Measurements from ENCODE around the gene CD53. TPM values are rescaled to one million over a fixed set of nuclear protein-coding genes. Genes with fewer than 3 reads are reported as not detected.

CD53 gene
- total RNA-seq, 2 experiments from 2014 or later = 251 to 257 TPM

DNA sequence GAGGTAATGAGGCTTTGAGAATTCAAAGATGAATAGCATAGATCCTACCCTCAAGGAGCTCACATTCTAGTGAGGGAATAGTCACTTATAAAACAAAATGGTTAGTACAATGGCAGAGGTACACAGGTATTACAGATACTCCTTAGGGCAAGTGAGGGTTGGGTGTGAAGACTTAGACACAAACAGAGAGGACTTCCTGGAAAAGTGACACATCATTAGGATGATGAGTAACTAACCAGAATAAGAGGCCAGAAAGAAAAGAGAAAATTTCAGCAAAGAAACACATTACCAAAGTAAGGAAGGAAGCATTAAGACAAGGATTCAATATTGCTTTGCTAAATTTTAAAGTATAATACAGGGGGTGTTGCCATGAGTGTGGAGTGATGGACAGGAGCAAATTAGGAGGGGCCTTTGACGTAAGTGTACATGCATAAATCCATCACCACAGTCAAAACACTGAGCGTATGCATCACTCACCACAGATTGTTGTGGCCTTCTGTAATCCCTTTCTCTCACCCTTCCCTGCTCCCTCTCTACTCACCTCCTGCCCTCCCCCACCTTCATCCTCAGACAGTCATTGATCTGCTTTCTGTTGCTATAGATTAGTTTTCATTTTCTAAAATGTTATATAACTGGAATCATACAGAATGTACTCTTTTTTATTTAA is 7.9 kb downstream of the CD53 start:
- H3K36me3 Mint-ChIP-seq (ENCODE audit: low read depth) = peaks cover 57% of the 10 kb centered on the region

GRCh38 chr1:110888049-110888448 is 15.1 kb downstream of the CD53 start:
- ATAC-seq = peak; percentile 46
- Mint-ChIP-seq H3K4me1 (ENCODE audit: low read depth) (peaks cover 83% of the 10 kb centered on the region), H3K9me3 (peaks cover 2% of the 10 kb centered on the region), H3K4me3 (peak overlapping the region; percentile 61), H3K27me3 (no peaks in the 10 kb centered on the region), H3K27ac (peak overlapping the region; percentile 89), H3K36me3 (ENCODE audit: low read depth) (peaks cover 70% of the 10 kb centered on the region)
- POLR2A ChIA-PET = interaction anchor here (1.0 to 6.7 kb wide), 5 partner anchors 9 to 215 kb away, joined by 3 to 65 read pairs (median 5); partner anchors contain the start of gene CD53
- peak; percentile 56 for DNase-seq
- CTCF ChIA-PET = interaction anchor here (0.7 to 3.4 kb wide), 6 partner anchors 10 to 100 kb away, joined by 3 to 10 read pairs (median 4); no protein-coding TSS in a partner anchor
- intact Hi-C loops (cut with micrococcal nuclease) = no loop called here
- TF ChIP-seq, protein P1, sequence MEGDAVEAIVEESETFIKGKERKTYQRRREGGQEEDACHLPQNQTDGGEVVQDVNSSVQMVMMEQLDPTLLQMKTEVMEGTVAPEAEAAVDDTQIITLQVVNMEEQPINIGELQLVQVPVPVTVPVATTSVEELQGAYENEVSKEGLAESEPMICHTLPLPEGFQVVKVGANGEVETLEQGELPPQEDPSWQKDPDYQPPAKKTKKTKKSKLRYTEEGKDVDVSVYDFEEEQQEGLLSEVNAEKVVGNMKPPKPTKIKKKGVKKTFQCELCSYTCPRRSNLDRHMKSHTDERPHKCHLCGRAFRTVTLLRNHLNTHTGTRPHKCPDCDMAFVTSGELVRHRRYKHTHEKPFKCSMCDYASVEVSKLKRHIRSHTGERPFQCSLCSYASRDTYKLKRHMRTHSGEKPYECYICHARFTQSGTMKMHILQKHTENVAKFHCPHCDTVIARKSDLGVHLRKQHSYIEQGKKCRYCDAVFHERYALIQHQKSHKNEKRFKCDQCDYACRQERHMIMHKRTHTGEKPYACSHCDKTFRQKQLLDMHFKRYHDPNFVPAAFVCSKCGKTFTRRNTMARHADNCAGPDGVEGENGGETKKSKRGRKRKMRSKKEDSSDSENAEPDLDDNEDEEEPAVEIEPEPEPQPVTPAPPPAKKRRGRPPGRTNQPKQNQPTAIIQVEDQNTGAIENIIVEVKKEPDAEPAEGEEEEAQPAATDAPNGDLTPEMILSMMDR (IDR thresholded peaks at IDR 0.05) = no peak

More for the DNA sequence above, 7.9 kb downstream of the CD53 start:
- ATAC-seq = peak; percentile 67
- DNase-seq = peak; percentile 77
- Mint-ChIP-seq H3K4me1 (ENCODE audit: low read depth) (peaks cover 53% of the 10 kb centered on the region), H3K9me3 (peaks cover 1% of the 10 kb centered on the region), H3K27ac (peak overlapping the region; percentile 99), H3K4me3 (peak overlapping the region; percentile 91), H3K27me3 (no peaks in the 10 kb centered on the region)
- ChIA-PET CTCF (no interaction called here), POLR2A (interaction anchor here (0.9 to 2.1 kb wide), 6 partner anchors 13 to 334 kb away, joined by 3 to 8 read pairs (median 5); no protein-coding TSS in a partner anchor)
- TF ChIP-seq, protein P1 (IDR thresholded peaks at IDR 0.05) = no peak
- intact Hi-C loops (cut with micrococcal nuclease) = loop anchor here (2.0 kb wide), 1 partner anchor 82 kb away; the partner anchor contains the start of gene LRIF1

DNA sequence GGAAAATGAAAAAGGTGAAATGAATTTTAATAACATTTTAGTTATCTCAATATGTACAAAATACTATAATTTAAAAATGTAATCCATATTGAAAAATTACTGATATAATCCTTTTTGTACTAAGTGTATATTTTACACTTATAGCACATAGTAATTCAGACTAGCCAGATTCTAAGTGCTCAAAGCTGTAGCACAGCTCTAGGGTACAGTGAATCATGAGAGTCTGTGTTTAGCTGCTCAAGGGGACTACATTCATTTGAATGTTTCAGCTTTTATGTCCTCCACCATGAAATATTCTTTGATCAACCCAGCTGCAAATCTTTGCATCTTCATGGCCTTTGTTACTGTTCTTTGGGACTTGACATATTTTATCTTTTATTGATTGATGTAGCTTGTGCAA is 15.7 kb downstream of the CD53 start:
- H3K27me3 Mint-ChIP-seq = no peaks in the 10 kb centered on the region
- DNase-seq (no peak), ATAC-seq (peak; percentile 64)
- ChIA-PET CTCF (interaction anchor here (0.7 to 3.4 kb wide), 6 partner anchors 9 to 101 kb away, joined by 3 to 10 read pairs (median 4); no protein-coding TSS in a partner anchor), POLR2A (interaction anchor here (1.3 to 6.7 kb wide), 3 partner anchors 9 to 15 kb away, joined by 4 to 65 read pairs (median 10); partner anchors contain the start of gene CD53)
- peaks cover 72% of the 10 kb centered on the region for H3K36me3 Mint-ChIP-seq (ENCODE audit: low read depth)
- H3K4me1 Mint-ChIP-seq (ENCODE audit: low read depth) = peaks cover 85% of the 10 kb centered on the region
- intact Hi-C loops (cut with micrococcal nuclease) = no loop called here
- H3K9me3 Mint-ChIP-seq = peaks cover 2% of the 10 kb centered on the region
- H3K27ac Mint-ChIP-seq = peak overlapping the region; percentile 89
- no peak overlapping the region for H3K4me3 Mint-ChIP-seq
- TF ChIP-seq, protein P1 (IDR thresholded peaks at IDR 0.05) = no peak

GRCh38 chr1:110890474-110891196 is 17.7 kb downstream of the CD53 start:
- TF ChIP-seq, protein P1 (IDR thresholded peaks at IDR 0.05) = no peak
- CTCF ChIA-PET = interaction anchor here (0.8 to 2.1 kb wide), 6 partner anchors 25 to 140 kb away, joined by 3 to 6 read pairs (median 5); no protein-coding TSS in a partner anchor
- no peak for DNase-seq
- H3K9me3 Mint-ChIP-seq = peaks cover 2% of the 10 kb centered on the region
- H3K36me3 Mint-ChIP-seq (ENCODE audit: low read depth) = peaks cover 82% of the 10 kb centered on the region
- peak; percentile 50 for ATAC-seq
- POLR2A ChIA-PET = interaction anchor here (1.0 to 6.7 kb wide), 4 partner anchors 11 to 492 kb away, joined by 3 to 65 read pairs (median 6); partner anchors contain the start of gene CD53
- peaks cover 91% of the 10 kb centered on the region for H3K4me1 Mint-ChIP-seq (ENCODE audit: low read depth)
- peak overlapping the region; percentile 81 for H3K27ac Mint-ChIP-seq
- no peaks in the 10 kb centered on the region for H3K27me3 Mint-ChIP-seq
- peak overlapping the region; percentile 41 for H3K4me3 Mint-ChIP-seq
- intact Hi-C loops (cut with micrococcal nuclease) = no loop called here
